Fibroblast of mammary gland (primary cell): ENCODE measurements around the gene CERS3.

Source experiments
- DNase-seq: peaks from one replicate; pipeline ENCODE4 v3.0.0-alpha.2; 2010; ENCODE audit warnings: low read depth
- H3K4me3 ChIP-seq: 2 replicates; pipeline ENCODE4 v1.5.1; 2011; ENCODE audit warnings: low read depth, mild to moderate bottlenecking, low read length, moderate library complexity; ENCODE audit not compliant: control insufficient read depth
- TF ChIP-seq, protein P1 (sequence below): conservative IDR thresholded peaks from 2 replicates; pipeline ENCODE4 v1.5.1; 2011; ENCODE audit warnings: low read depth, low read length, inconsistent platforms; ENCODE audit not compliant: control insufficient read depth, insufficient read depth

CERS3 gene

DNA sequence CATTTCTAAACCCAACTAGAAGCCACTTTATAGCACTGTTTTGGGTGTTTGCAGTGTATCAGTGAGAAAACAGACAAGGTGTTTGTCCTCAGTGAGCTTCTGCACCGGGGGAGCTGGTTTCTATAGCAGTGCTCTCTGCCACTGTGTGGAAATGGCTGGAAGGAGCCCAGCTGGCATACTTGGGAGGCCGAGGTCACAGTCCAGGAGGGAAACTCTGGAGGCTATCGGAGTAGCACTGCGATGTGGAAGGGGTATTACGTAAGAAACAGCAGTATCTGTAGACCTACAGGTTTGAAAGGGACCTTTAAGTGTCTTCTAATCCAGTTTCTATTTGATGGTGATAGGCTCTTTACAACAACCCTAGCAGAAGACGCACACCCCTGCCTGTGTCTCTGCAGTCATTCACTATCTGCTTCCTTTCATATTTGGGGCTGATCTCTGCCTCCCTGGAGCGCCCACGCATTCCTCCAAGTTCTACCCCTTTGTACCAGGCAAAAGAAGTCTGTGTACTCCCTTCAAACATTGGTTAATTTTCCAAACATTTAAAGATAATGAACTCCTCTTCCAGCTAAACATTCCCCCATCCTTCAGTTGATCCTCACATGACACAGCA lies 99.5 kb downstream of the CERS3 start:
- TF ChIP-seq, protein P1, sequence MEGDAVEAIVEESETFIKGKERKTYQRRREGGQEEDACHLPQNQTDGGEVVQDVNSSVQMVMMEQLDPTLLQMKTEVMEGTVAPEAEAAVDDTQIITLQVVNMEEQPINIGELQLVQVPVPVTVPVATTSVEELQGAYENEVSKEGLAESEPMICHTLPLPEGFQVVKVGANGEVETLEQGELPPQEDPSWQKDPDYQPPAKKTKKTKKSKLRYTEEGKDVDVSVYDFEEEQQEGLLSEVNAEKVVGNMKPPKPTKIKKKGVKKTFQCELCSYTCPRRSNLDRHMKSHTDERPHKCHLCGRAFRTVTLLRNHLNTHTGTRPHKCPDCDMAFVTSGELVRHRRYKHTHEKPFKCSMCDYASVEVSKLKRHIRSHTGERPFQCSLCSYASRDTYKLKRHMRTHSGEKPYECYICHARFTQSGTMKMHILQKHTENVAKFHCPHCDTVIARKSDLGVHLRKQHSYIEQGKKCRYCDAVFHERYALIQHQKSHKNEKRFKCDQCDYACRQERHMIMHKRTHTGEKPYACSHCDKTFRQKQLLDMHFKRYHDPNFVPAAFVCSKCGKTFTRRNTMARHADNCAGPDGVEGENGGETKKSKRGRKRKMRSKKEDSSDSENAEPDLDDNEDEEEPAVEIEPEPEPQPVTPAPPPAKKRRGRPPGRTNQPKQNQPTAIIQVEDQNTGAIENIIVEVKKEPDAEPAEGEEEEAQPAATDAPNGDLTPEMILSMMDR = no peak
- DNase-seq = no peak
- no peak overlapping the region for H3K4me3 ChIP-seq

DNA sequence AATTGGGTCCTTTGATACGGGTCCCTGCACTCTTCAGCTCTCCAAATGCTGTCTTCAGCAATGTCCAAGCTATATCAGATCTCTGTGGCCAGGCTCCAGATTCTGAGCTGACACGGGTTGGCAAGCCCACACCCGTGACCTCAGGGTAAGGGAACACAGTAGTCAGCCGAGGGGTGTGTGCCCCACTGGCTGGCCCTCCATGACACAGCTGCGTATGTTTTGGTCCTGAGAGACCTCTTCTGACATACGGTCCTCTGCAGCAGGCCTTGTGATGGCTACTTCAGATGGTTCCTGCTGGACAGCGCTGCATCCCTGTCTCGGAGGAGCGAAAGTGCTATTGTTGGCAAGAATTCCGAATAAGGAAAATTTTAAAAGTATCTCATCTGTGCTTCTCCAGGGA lies 101.8 kb downstream of the CERS3 start:
- no peak overlapping the region for H3K4me3 ChIP-seq
- no peak for DNase-seq
- TF ChIP-seq, protein P1 = no peak

DNA sequence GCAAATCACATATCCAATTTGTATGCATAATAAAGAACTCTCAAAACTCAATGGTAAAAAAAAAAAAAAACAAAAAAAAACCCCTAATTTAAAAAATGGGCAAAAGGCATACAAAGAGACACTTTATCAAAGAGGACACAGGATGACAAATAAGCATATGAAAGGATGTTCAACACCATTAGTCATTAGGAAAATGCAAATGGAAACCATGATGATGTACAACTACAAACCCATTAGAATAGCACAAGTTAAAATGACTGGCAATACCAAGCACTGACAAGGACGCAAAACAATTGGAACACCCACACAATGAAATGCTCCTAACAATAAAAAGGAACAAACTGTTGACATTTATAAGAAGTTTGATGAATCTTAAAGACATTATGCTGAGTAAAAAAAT lies 123.6 kb downstream of the CERS3 start:
- H3K4me3 ChIP-seq = no peak overlapping the region
- no peak for DNase-seq
- TF ChIP-seq, protein P1 = no peak

DNA sequence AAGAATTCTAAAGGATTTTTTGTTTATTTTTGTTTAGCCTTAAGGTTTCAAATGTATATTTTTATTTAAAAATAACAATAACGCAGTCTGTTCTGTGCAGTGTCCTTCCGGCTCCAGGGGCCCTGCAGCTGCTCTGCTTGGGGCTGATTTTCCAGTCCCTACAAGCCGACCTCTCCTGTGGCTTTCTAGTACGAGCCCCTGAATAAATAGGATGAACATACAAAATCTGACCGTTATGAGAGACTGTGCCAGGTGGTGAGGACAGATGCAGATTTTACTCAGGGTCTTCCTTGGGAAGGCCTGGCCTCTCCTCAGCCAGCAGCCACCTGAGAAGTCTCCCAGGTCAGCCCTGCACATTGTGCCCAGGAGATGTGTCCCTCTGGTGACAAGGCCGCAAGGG lies 127.8 kb downstream of the CERS3 start:
- H3K4me3 ChIP-seq = no peak overlapping the region
- TF ChIP-seq, protein P1 = no peak

DNA sequence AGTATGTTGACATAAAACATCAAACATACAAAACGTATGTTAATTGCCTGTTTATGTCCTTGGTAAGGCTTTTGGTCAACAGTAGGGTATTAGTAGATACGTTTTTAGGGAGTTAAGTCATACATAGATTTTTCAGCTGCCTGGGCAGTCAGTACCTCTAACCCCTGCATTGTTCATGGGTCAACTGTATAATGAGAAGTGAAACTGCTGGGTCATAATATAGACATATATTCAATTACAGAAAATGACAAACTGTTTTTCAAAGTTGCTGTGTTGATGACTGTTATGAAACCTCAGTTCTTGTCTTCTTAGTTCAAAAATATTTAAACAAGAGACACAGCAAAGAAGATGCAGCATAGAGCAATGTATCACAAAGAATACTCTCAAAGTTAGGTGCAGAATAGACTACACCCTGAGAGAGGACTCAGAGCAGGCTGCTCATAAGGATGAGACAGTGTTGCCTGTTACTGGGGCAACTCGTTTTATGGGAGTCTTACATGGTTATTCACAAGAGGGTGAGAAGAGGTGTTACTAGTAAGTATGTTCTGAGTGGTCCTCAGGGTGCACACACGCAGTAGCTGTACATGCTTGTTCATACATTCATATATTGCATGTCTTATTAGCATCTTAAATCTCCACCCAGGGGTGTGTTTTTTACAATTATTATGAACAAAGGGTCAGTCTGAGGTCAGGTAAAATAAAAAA lies 133.9 kb downstream of the CERS3 start:
- no peak overlapping the region for H3K4me3 ChIP-seq
- TF ChIP-seq, protein P1 = no peak
- no peak for DNase-seq

More for the DNA sequence above, 127.8 kb downstream of the CERS3 start:
- DNase-seq = no peak

DNA sequence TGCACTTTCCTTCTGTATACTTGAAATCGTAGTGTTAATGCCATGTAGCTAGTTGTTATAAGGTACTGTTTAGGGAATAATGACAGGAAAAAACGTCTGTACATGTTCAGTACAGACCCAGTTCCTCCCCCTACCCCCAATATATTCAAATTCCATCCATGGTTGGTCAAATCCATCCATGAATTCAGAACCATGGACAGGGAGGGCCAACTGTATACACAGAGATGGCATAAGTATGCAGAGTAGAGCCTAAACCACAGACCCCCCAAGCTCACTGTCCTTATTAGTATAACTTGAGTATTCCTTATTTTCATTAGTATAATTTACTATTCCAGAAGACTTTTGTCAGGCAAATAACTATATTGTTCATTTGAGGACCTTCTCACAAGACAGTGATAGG lies 135.7 kb downstream of the CERS3 start:
- TF ChIP-seq, protein P1 = no peak
- DNase-seq = no peak
- H3K4me3 ChIP-seq = no peak overlapping the region
